Lower leg skin (tissue), 3 donors: Measurements from ENCODE around the gene DNAI4.

ENCODE experiments used
- CTCF ChIP-seq, 3 donors: fragments of 450-650 bp; IDR thresholded peaks; one replicate each; pipeline ENCODE4 v1.5.1; 2016; ENCODE audit warnings: antibody characterized with exemption in 3 of 3, mild to moderate bottlenecking in 3 of 3, moderate library complexity in 2 of 3
- POLR2A ChIP-seq, 2 donors: fragments of 450-650 bp; IDR thresholded peaks; one replicate each; pipeline ENCODE4 v1.6.1; 2016 to 2017; ENCODE audit warnings: antibody characterized with exemption in 2 of 2, mild to moderate bottlenecking in 1 of 2, moderate library complexity in 1 of 2

GRCh38 chr1:66778969-66779368 lies 145.7 kb downstream of the DNAI4 start:
- no peak for TF ChIP-seq CTCF (IDR thresholded peaks at IDR 0.05)
- no peak for TF ChIP-seq POLR2A (IDR thresholded peaks at IDR 0.05)
